Measurements from ENCODE around the gene EHD3.

EHD3 gene

GRCh38 chr2:31238126-31238905, 4.4 kb downstream of the EHD3 start:
- TF ChIP-seq CTCF (conservative IDR thresholded peaks at IDR 0.05; ENCODE audit: control insufficient read depth, insufficient read depth, low read depth, low read length), result no peak
- no peak for DNase-seq (ENCODE audit: low read depth)
- no peak overlapping the region for H3K4me3 ChIP-seq (ENCODE audit: control insufficient read depth, low read depth, low read length)

GRCh38 chr2:31238906-31239592, 5.1 kb downstream of the EHD3 start:
- H3K4me3 ChIP-seq (ENCODE audit: control insufficient read depth, low read depth, low read length), result no peak overlapping the region
- TF ChIP-seq CTCF (conservative IDR thresholded peaks at IDR 0.05; ENCODE audit: control insufficient read depth, insufficient read depth, low read depth, low read length), result no peak
- DNase-seq (ENCODE audit: low read depth), result no peak

- H3K4me3 ChIP-seq (ENCODE audit: control insufficient read depth, low read depth, low read length), result no peak overlapping the region
- DNase-seq (ENCODE audit: low read depth), result peak; percentile 66
- TF ChIP-seq CTCF (conservative IDR thresholded peaks at IDR 0.05; ENCODE audit: control insufficient read depth, insufficient read depth, low read depth, low read length), result no peak
These were observed 5.7 kb downstream of the EHD3 start for GRCh38 chr2:31239593-31240177.

- TF ChIP-seq CTCF (conservative IDR thresholded peaks at IDR 0.05; ENCODE audit: control insufficient read depth, insufficient read depth, low read depth, low read length), result no peak
- DNase-seq (ENCODE audit: low read depth), result no peak
- H3K4me3 ChIP-seq (ENCODE audit: control insufficient read depth, low read depth, low read length), result no peak overlapping the region
These were observed 6.7 kb downstream of the EHD3 start for GRCh38 chr2:31240381-31241365.

- H3K4me3 ChIP-seq (ENCODE audit: control insufficient read depth, low read depth, low read length), result no peak overlapping the region
- no peak for DNase-seq (ENCODE audit: low read depth)
- TF ChIP-seq CTCF (conservative IDR thresholded peaks at IDR 0.05; ENCODE audit: control insufficient read depth, insufficient read depth, low read depth, low read length), result no peak
These were observed 7.8 kb downstream of the EHD3 start for GRCh38 chr2:31241625-31242270.

- no peak for DNase-seq (ENCODE audit: low read depth)
These were observed 9.1 kb downstream of the EHD3 start for GRCh38 chr2:31243053-31243452.

More at GRCh38 chr2:31243053-31243452, 9.1 kb downstream of the EHD3 start:
- H3K4me3 ChIP-seq (ENCODE audit: control insufficient read depth, low read depth, low read length), result no peak overlapping the region
- TF ChIP-seq CTCF (conservative IDR thresholded peaks at IDR 0.05; ENCODE audit: control insufficient read depth, insufficient read depth, low read depth, low read length), result no peak

Data from fibroblast of mammary gland (primary cell).